H1 (cell line): ENCODE results near the gene FBXW8. TPM values are rescaled to one million over a fixed set of nuclear protein-coding genes. Genes with fewer than 3 reads are reported as not detected.

ENCODE experiments used
- ASH2L ChIP-seq: fragments of 200-600, 300-600 bp; sonication (generic); IDR thresholded peaks from one replicate; pipeline ENCODE4 v1.7.1; 2017; ENCODE audit warnings: low read length
- CREB1 ChIP-seq: IDR thresholded peaks from 2 replicates; pipeline ENCODE4 v1.6.1; 2012; ENCODE audit warnings: inconsistent platforms
- FOSL1 ChIP-seq: IDR thresholded peaks from 2 replicates; pipeline ENCODE4 v1.6.1; 2011; ENCODE audit warnings: mild to moderate bottlenecking, low read depth, low read length, moderate library complexity; ENCODE audit not compliant: insufficient read depth
- KDM5A ChIP-seq: fragments of 200-600 bp; IDR thresholded peaks from 2 replicates; pipeline ENCODE4 v1.7.1; 2012; ENCODE audit warnings: mild to moderate bottlenecking, low read length, inconsistent platforms, mixed read lengths
- RNF2 ChIP-seq: fragments of 200-900, 300-1000 bp; sonication (generic); IDR thresholded peaks from 2 replicates; pipeline ENCODE4 v1.7.1; 2016; ENCODE audit warnings: borderline replicate concordance, low read depth, mild to moderate bottlenecking, antibody characterized with exemption, low read length; ENCODE audit not compliant: poor library complexity, severe bottlenecking; ENCODE audit errors: missing control alignments
- TAF7 ChIP-seq: optimal IDR thresholded peaks from 2 replicates; pipeline ENCODE3; 2011; ENCODE audit warnings: low read depth, mild to moderate bottlenecking, inconsistent platforms, low read length, moderate library complexity, borderline replicate concordance
- TBP ChIP-seq: IDR thresholded peaks from 2 replicates; pipeline ENCODE4 v1.6.1; 2011; ENCODE audit warnings: low read depth, low read length, improper control_type of control experiment
- YY1 ChIP-seq: IDR thresholded peaks from 2 replicates; pipeline ENCODE4 v1.6.1; 2011; ENCODE audit warnings: low read depth, mild to moderate bottlenecking, low read length
- polyA plus RNA-seq, 7 experiments: library from polyadenylated mRNA; depleted of rRNA in 3 of 7; stranded (reverse) in 5 of 7; unstranded in 2 of 7; fragments of >200 nt in 5 of 7; fragments of 200-250 nt in 2 of 7; gene quantifications; 1 replicate in 5 of 7; 2 replicates in 1 of 7; 4 replicates in 1 of 7; pipeline versions ENCODE4 v1.2.1 to v1.2.3, GENCODE V29; 2011 to 2013; ENCODE audit warnings: missing spikeins in 2 of 7, mixed read lengths in 2 of 7
- total RNA-seq: library from RNA; stranded (reverse); fragmentation: NEBNext Ultra II Directional; extraction: Animal tissue kit (Norgen Biotek cat#: 25700); gene quantifications from 2 replicates; pipeline ENCODE4 v1.2.1, GENCODE V29; 2021

Gene FBXW8
- total and polyA plus RNA-seq, 2 of the 8 experiments (the other 6 are each of a cell fraction or from before 2014, with no cell fraction given): 15.8 to 16.0 TPM

GRCh38 chr12:117047810-117048584 lies 137.2 kb downstream of the FBXW8 start (continued):
- TF ChIP-seq FOSL1 (no peak), CREB1 (no peak), TBP (no peak), TAF7 (no peak), RNF2 (no peak), ASH2L (no peak), YY1 (no peak), KDM5A (no peak)
